CD4-positive, alpha-beta T cell treated with Interleukin-4 for 4 hours (primary cell): ENCODE measurements around the gene IFT122.

Source experiments
- DNase-seq: peaks from one replicate; pipeline ENCODE4 v3.0.0-alpha.2; 2020

The IFT122 gene

DNA sequence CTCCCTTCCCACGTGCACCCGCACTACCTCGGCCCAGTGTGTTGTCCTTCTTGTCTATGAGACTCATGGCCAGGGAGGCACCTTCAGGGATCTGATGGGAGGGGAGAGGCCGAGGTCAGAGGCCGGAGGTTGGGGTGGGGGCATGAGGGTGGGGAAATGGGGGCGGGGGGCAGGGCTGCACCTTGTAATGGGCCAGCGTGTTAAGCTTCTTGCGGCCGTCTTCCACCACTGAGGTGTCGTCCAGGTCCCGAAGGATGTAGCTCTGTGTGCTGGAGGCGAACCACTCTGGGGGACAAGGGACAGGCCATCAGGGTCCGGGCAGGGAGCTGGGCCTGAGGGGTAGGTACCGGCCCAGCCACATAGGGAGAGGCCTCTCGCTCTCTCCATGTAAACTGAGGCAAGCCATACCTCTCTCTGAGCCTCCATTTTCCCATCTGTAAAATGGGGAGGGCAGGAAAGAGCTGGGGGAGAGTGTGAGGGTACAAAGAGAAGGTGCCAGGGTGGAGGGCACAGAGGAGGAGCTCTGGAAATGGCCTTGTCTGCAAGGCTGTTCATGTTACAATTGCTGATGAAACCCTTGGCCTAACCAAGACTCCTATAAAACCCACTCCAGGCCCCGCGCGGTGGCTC, 121.7 kb downstream of the IFT122 start:
- DNase-seq: no peak

DNA sequence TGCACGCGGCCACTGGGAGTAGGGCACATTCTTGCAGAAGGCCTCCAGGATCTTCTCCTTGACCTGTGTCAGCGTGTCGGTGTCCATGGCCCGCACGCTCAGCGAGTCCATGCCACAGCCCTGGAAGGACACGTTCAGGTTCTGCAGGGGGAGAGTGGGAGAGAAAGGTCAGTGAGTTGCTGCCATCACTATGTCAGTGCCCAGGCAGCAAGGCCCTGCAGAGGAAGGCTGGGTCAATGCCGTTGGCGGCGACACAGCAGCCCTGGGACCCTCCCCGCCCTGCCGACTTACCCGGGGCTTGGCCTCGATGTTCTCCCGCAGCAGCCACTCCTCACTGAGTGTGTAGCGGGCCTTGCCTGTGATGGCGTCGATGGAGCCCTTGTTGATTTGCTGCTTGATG, 122.8 kb downstream of the IFT122 start:
- no peak for DNase-seq

DNA sequence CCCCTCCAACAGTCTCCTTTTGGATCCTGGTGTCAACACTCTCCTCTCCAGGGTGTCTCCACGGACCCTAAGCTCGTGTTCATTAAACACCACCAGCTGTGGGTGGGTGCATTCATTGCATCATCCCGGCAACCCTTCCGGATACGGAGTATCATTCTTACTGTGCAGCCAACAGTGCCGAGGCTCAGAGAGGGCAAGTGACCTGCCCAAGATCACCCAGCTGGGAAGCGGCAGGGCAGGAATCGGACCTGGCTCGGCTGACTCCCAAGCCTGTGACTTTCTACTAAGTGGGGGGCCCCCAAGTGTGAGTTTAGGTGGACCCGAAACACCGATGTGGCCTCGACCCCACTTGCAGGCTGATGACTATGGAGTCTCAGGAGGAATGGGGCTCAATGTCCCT, 123.3 kb downstream of the IFT122 start:
- DNase-seq: no peak

DNA sequence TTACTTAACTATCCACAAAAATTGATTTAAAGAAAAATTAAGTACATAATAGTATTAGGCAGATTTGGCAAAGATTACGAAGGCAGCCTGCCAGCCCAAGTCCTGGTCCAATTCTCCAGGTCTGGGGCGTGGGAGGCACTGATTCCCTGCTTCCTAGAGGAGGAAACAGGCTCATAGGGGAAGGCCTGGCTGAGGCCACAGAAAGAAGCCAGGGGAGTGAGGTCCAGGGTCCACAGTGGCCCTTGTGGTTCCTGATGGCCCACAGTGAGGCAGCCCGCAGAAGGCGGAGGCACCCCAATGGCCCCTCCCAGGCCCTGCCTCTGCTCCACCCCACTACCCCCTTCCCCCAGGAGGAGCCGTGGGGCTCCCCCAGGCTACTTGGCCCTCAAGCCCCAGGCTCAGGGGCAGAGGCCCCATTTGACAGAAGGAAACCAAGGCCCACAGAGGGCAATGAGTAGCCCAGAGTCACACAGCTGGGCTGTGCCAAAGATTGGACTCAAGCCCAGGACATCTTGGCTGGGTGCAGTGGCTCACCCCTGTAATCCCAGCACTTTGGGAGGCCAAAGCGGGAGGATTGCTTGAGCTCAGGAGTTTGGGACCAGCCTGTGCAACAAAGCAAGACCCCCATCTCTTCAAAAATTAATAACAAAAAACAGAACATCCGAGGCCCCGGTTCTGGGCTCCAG, 124.0 kb downstream of the IFT122 start:
- DNase-seq: no peak

DNA sequence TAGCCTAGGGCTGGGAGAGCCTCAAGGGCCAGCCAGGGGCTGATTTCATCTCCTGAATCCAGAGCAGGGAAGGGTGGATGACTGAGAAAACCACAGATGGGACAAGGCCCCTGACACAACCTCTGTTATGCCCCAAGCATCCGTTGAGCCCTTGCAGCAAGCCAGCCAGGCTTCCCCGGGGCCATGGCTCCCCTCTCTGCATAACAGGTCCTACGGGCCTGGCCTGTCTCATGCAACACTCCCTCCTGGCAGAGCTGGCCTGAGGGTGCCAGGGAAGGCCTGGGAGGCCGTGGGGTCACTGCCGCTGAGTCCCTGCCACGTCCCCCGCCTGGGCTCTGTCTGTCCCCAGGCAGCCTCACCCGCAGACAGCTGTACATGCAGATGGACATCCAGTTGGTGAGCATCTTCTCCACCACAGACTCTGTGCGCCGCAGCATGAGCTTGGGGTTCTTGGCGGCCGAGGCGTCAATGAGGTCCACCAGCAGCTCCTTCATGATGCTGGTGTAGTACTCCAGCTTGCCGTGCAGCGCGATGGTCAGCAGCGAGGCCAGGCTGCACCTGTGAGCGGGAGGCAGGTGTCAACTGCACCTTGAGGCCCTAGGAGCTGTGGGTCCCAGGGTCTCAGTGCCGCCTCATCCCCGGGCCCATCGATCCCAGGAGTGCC, 125.1 kb downstream of the IFT122 start:
- DNase-seq: no peak

DNA sequence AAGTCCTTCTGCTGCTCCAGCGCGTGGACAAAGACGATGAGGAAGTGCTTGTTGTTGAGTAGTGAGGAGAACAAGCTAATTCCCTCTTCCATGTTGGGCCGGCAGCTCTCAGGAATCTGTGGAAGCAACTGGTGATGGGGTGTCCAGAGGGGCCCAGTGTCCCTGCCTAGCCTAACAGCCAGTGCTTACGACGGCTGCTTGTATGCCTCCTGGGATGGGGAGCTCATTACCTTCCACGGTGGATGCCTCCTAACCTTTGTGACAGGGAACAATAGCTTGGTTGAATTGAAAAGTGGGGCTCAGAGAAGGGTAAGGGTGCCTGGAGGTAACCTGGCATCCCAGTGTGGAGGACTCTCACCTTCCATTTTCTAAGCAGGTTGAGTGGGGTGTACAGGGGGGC, 125.9 kb downstream of the IFT122 start:
- DNase-seq: no peak

DNA sequence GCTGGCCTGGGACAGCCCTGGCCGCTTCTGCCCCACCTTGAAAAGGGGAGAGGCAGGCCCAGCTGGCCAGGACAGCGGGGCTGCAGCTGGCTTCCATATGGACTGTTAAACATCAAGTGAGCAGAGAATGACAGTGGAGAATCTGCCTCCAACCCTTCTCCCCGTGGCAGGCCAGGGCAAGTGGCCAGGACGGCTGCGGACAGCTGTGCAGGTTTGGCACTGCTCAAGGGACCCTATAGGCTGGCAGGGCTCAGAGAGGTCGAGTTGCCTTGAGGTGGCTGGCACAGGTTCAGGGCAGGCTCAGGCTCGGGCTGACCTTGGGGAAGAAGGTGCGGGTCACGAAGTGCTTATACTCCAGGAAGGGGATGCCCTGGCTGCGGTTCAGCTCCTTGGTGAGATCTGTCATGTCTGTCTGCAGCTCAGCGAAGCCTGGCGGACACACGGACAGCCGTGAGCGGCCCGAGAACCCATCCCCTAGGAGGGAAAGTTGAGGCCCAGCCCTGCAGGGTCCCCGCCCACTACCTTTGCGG, 127.2 kb downstream of the IFT122 start:
- no peak for DNase-seq

DNA sequence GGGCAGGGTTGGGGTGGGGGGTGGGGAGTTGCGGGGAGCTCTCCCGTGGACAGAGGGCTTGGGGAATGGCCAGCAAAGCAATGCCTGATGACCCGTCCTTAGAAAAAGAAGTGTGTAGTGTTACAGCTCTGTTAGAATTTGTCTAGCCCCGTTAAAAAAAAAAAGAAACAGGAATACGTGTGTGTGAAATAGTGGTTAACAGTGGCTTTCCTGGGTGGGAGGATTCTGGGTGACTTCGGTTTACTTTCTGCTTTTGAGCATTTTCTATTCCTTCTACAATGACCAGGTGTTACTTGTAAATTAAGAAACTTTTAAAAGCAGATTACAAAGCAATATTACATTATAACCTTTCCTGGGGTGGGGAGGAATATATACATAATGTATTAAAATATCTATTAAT, 127.9 kb downstream of the IFT122 start:
- DNase-seq: no peak

DNA sequence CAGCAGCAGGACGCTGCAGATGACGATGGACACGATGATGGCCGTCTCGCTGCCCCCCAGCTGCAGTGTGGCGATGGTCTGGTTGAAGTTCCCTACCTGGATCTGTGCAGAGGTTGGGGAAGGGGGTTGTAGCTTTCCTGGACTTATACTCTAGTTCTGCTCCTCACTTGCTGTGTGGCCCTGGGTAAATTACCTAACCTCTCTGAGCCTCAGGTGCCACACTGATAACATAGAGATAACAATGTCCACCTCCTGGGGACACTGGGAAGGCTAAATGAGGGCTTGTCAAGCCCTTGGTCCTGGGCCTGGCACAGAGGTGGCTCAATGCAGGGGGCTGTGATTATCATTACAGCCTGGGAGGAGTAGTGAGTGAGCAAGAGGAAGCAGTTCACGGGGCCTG, 129.8 kb downstream of the IFT122 start:
- no peak for DNase-seq
